ENCODE results near the gene SPATS2. TPM values are rescaled to one million over a fixed set of nuclear protein-coding genes. Genes with fewer than 3 reads are reported as not detected.
"Not testable (repeated sequence)": the region's sequence is repeated elsewhere in the genome, so short reads cannot be mapped to it uniquely, and the experiment has no call there.

The SPATS2 gene
- total RNA-seq, 1 experiment from 2014 or later, result 41.7 TPM

DNA sequence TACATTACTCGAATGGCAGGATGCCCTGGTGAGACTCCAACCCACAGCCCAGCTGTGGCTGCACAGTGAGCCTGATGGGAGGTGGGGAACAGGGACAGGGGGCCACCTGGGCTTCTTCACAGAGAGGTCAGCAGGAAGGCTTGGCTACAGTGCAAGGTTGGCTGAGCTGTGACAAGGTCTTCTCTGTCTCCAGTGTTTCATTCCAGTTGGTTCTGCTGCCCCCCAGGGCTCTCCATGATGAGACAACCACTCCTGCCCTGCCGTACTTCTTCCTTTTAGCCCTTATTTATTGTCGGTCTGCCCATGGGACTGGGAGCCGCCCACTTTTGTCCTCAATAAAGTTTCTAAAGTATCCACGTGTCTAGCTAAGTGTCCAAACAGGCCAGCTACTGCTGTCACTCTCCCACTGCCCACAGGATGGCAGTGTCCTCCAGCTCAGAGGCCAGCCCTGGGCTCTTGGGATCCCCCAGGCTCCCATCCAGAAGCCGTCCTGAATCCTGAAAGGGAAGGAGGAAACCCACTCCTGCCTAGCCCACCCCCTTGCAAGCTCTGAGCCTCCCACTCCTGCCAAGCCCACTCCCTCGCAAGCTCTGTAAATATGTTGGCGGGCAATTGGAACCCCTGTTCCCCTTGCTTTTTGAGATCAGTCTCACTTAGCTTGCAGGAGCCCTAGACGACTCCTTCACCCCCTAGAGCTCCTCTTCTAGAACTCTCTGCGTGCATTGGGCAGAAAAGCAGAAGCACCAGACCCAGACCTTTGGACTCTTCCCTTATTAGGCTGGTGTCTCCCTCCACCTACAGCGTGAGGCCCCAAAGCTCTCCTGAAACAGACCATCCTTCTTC, 35.7 kb upstream of the SPATS2 start:
- peaks cover 4% of the 10 kb centered on the region; the same call in 1 of the 2 replicates for H3K27me3 ChIP-seq (replicated peaks)
- H3K9me3 ChIP-seq (replicated peaks), result no peaks in the 10 kb centered on the region
- H3K4me1 ChIP-seq (replicated peaks), result peaks cover 3% of the 10 kb centered on the region
- H3K4me3 ChIP-seq, result no peak overlapping the region
- H3K36me3 ChIP-seq, result peaks cover 46% of the 10 kb centered on the region
- no peak overlapping the region for H3K27ac ChIP-seq
- DNase-seq (ENCODE audit: low read depth in 1 of 2, low spot score in 2 of 2), result peak in 1 of 2 experiments; percentile 34

- H3K36me3 ChIP-seq, result peaks cover 38% of the 10 kb centered on the region
- H3K27me3 ChIP-seq (replicated peaks), result peaks cover 8% of the 10 kb centered on the region; the same call in 1 of the 2 replicates
- peaks cover 7% of the 10 kb centered on the region for H3K4me1 ChIP-seq (replicated peaks)
- H3K27ac ChIP-seq, result no peak overlapping the region
- H3K9me3 ChIP-seq (replicated peaks), result no peaks in the 10 kb centered on the region
- H3K4me3 ChIP-seq, result no peak overlapping the region
- no peak for DNase-seq (ENCODE audit: low read depth in 1 of 2, low spot score in 2 of 2)
Observed at GRCh38 chr12:49332441-49332861, 34.8 kb upstream of the SPATS2 start.

GRCh38 chr12:49332891-49333371, 34.3 kb upstream of the SPATS2 start:
- no peak overlapping the region for H3K4me3 ChIP-seq
- no peak overlapping the region for H3K27ac ChIP-seq
- peaks cover 33% of the 10 kb centered on the region for H3K36me3 ChIP-seq
- DNase-seq (ENCODE audit: low read depth in 1 of 2, low spot score in 2 of 2), result no peak
- H3K4me1 ChIP-seq (replicated peaks), result peaks cover 7% of the 10 kb centered on the region
- peaks cover 8% of the 10 kb centered on the region; the same call in 1 of the 2 replicates for H3K27me3 ChIP-seq (replicated peaks)
- no peaks in the 10 kb centered on the region for H3K9me3 ChIP-seq (replicated peaks)

DNA sequence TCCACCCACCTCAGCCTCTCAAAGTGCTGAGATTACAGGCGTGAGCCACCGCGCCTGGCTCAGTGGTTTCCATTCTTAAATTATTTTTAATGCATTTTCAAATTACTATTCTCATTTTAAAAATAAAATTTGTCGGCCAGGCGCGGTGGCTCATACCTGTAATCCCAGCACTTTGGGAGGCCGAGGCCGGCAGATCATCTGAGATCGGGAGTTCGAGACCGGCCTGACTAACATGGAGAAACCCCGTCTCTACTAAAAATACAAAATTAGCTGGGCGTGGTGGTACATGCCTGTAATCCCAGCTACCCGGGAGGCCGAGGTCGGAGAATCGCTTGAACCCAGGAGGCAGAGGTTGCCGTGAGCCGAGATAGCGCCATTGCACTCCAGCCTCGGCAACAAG, 33.5 kb upstream of the SPATS2 start:
- H3K4me3 ChIP-seq; H3K27me3 ChIP-seq (replicated peaks); DNase-seq (ENCODE audit: low read depth in 1 of 2, low spot score in 2 of 2); H3K4me1 ChIP-seq (replicated peaks); H3K9me3 ChIP-seq (replicated peaks); H3K27ac ChIP-seq: not testable (repeated sequence)
- H3K36me3 ChIP-seq, result peaks cover 24% of the 10 kb centered on the region

- Histone ChIP-seq H3K9me3 (replicated peaks) (no peaks in the 10 kb centered on the region), H3K27me3 (replicated peaks) (peaks cover 8% of the 10 kb centered on the region; the same call in 1 of the 2 replicates), H3K36me3 (peaks cover 20% of the 10 kb centered on the region), H3K27ac (no peak overlapping the region), H3K4me1 (replicated peaks) (peaks cover 7% of the 10 kb centered on the region), H3K4me3 (no peak overlapping the region)
- no peak for DNase-seq (ENCODE audit: low read depth in 1 of 2, low spot score in 2 of 2)
Observed at GRCh38 chr12:49334226-49334625, 33.0 kb upstream of the SPATS2 start.

DNA sequence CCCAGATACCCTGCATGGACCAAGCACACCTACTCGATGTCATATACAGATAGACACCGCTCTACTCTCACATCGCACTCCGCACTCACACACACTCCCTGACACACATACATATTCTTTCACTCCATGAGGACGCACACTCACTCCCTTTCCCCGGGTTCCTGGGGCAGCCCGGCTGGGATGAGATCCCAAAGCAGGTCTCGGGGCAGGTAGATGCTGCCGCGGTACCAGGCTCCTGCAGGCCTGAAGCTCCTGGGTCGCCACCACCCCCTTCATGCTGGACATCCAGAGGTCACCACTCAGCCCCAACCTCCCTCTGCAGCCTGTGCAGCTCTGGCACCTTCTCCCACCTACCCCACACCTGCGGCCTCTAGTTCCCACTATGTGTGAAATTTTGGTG, 32.6 kb upstream of the SPATS2 start:
- Histone ChIP-seq H3K36me3 (peaks cover 15% of the 10 kb centered on the region), H3K4me3 (no peak overlapping the region), H3K27me3 (replicated peaks) (peaks cover 8% of the 10 kb centered on the region; the same call in 1 of the 2 replicates), H3K27ac (no peak overlapping the region), H3K9me3 (replicated peaks) (no peaks in the 10 kb centered on the region), H3K4me1 (replicated peaks) (peaks cover 7% of the 10 kb centered on the region)
- no peak for DNase-seq (ENCODE audit: low read depth in 1 of 2, low spot score in 2 of 2)

DNA sequence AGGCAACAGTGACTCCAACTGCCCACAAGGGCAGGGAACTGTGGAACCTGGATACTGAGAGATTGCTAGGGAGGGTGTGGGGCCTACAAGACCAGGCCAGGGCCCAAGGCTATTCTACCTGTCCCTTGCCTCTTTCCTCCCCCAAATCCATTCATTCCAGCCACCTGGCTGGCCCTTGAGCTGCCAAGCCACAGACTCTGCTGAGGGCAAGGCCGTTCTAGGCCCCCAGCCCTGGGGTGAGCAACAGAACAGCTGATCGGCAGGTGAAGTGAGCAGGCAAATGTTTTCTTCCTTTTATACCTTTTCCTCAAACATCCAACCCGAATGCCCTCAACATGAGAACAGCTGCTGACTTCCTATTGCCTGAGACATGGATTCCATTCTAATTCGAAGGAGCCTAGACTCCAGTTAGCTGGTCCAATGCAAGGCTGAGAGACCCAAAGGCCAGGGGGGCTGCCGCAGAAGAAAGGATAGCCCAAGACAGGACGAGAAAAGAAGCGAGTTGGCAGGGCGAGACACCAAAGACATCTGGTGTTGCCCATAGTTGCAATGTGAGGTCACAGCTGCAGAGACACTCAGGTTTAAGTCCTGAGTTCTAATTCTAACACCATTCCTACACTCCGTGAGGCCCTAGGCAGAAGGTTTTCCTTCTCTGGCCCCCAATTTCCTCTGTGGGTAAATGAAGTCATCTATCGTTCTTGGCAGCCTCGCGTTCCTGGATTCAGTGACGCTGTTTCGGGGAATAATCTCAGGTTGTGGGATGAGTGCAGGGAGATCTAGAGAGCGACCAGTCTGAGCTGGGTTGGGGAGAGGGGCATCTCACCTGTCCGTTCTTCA, 31.9 kb upstream of the SPATS2 start:
- no peak for DNase-seq (ENCODE audit: low read depth in 1 of 2, low spot score in 2 of 2)
- H3K27me3 ChIP-seq (replicated peaks), result peaks cover 8% of the 10 kb centered on the region; the same call in 1 of the 2 replicates
- H3K4me1 ChIP-seq (replicated peaks), result peaks cover 7% of the 10 kb centered on the region
- H3K36me3 ChIP-seq, result peaks cover 9% of the 10 kb centered on the region
- no peak overlapping the region for H3K4me3 ChIP-seq
- H3K9me3 ChIP-seq (replicated peaks), result no peaks in the 10 kb centered on the region
- H3K27ac ChIP-seq, result no peak overlapping the region

DNA sequence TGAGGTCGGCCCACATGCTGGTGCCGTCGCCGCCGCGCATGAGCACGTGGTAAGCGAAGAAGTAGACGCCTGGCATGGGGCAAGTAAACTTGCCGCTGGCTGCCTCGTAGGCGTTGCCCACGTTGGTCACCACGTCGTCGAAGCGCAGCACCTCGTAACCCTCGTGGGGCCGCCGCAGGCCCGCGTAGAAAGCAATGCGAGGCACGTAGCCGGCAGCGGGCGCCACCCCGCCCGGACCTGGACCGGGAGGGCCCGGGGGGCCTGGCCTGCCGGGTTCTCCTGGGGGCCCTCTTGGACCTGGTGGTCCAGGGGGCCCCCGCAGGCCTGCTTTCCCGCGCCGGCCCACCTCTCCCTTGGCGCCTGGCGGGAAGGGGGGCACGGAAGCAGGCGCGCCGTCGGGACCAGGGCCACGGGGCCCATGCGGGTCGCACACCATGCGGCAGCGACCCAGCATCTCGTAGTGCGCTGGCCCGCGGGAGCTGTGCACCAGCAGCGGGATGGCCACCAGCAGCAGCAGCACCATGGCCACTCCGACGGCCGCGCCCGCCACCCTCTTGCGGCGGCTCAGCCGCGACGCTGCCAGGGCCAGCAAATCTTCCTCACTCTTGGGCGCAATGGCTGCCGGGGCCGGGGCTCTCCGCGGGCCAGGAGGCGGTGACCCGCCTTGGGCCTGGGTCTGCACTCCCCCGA, 31.2 kb upstream of the SPATS2 start:
- Histone ChIP-seq H3K4me3 (peak overlapping the region; percentile 37), H3K27ac (no peak overlapping the region), H3K36me3 (peaks cover 3% of the 10 kb centered on the region), H3K4me1 (replicated peaks) (peaks cover 7% of the 10 kb centered on the region), H3K9me3 (replicated peaks) (no peaks in the 10 kb centered on the region), H3K27me3 (replicated peaks) (peaks cover 8% of the 10 kb centered on the region; the same call in 1 of the 2 replicates)
- DNase-seq (ENCODE audit: low read depth in 1 of 2, low spot score in 2 of 2), result no peak

DNA sequence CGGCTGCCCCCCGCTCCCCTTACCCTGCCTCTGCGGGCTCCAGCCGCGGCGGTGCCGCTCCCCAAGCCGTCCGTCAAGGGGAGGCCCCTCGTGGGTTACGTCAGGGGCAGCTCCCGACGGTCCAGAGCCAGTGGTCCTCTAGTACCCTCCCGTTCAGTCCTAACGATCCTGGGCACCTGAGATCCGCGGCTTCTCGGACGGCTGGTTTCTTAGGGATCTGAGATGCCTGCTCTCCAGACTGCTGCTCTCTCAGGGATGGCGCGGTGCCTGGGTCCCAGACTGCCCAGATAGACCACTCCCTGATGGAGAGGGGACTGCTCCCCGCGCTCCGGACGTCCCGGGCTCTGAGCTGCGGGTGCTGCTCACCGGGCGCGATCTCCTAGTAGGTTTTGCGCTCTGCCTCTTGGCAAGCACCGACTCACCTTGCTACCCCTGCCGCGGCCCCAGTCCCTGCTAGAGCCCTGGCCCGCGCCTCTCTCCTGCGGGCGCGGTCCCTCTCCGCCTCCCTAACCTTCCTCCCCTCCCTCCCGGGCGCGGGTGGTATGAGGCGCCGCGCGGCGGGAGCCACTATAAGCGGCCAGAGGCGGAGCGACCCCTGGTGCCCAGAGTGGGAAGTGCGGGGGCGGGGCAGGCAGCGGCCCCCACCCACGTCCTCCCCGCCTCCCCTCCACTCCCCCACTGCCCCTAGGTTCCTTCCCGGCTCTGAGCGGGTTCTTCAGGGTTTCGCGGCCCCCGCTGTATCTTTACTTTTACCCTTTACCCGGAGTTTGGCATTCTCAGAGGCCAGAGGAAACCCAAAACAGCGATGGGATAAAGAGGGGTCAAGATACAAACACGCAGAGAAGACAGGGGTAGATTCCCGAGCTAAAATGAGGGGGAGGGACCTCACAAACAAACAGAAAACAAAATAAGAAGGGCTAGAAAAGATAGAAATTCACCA, 30.3 kb upstream of the SPATS2 start, which contains the start of gene C1QL4:
Gene C1QL4, minus strand, starts transcription at position 544 of the 940 bp plus-strand sequence. CDS start 711 bp downstream, outside the sequence.
- DNase-seq (ENCODE audit: low read depth in 1 of 2, low spot score in 2 of 2), result peak; percentile 68 to 87
- no peak within 1 kb of the TSS for H3K27ac ChIP-seq
- peak within 1 kb of the TSS; percentile 37 for H3K4me3 ChIP-seq
- H3K36me3 ChIP-seq, result no peaks in the 10 kb centered on the region
- H3K27me3 ChIP-seq (replicated peaks), result peaks cover 10% of the 10 kb centered on the region
- peaks cover 7% of the 10 kb centered on the region for H3K4me1 ChIP-seq (replicated peaks)
- H3K9me3 ChIP-seq (replicated peaks), result no peaks in the 10 kb centered on the region

- Histone ChIP-seq H3K36me3 (no peaks in the 10 kb centered on the region), H3K27ac (no peak overlapping the region), H3K4me1 (replicated peaks) (peaks cover 24% of the 10 kb centered on the region), H3K27me3 (replicated peaks) (peaks cover 21% of the 10 kb centered on the region), H3K9me3 (replicated peaks) (no peaks in the 10 kb centered on the region), H3K4me3 (no peak overlapping the region)
- no peak for DNase-seq (ENCODE audit: low read depth in 1 of 2, low spot score in 2 of 2)
Observed at GRCh38 chr12:49338830-49339463, 28.3 kb upstream of the SPATS2 start.

DNA sequence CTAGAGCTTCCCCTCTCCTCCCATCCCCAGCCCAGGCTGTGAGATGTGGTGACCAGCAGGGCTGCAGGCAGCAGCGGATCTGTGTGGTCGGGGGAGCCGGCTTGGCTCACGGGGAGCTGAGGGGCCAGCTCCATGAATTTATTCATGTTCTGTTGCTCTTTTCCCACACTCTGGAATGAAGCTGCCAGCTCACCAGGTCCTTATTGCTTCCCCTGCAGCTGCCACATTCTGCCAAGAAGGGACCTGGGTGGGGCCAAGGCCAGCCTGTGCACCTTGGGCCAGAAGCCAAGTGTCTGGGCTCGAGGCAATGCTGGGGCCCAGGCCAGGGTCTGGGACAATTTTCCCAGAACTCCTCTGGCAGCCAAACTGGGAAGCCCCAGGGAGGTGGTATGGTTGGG, 27.8 kb upstream of the SPATS2 start:
- H3K27me3 ChIP-seq (replicated peaks), result peaks cover 21% of the 10 kb centered on the region
- H3K4me1 ChIP-seq (replicated peaks), result peaks cover 25% of the 10 kb centered on the region
- no peaks in the 10 kb centered on the region for H3K36me3 ChIP-seq
- DNase-seq (ENCODE audit: low read depth in 1 of 2, low spot score in 2 of 2), result no peak
- no peak overlapping the region for H3K27ac ChIP-seq
- no peaks in the 10 kb centered on the region for H3K9me3 ChIP-seq (replicated peaks)
- H3K4me3 ChIP-seq, result no peak overlapping the region

Data from SJSA1 (cell line).